ENCODE results near the gene SSR4.

The SSR4 gene

GRCh38 chrX:153769865-153770600 lies 24.4 kb upstream of the SSR4 start:
- no peak for DNase-seq

GRCh38 chrX:153770601-153771414 lies 23.7 kb upstream of the SSR4 start:
- no peak for DNase-seq

- no peak for DNase-seq
Measured at GRCh38 chrX:153771415-153772315, 22.8 kb upstream of the SSR4 start.

GRCh38 chrX:153772316-153773217 lies 21.9 kb upstream of the SSR4 start:
- no peak for DNase-seq

GRCh38 chrX:153773218-153773611 lies 21.3 kb upstream of the SSR4 start:
- DNase-seq: no peak

- DNase-seq: no peak
Measured at GRCh38 chrX:153773741-153774575, 20.5 kb upstream of the SSR4 start.

GRCh38 chrX:153774576-153775292 lies 19.7 kb upstream of the SSR4 start:
- no peak for DNase-seq

- no peak for DNase-seq
Measured at GRCh38 chrX:153775293-153776119, 19.0 kb upstream of the SSR4 start.

- no peak for DNase-seq
Measured at GRCh38 chrX:153776120-153776599, 18.3 kb upstream of the SSR4 start.

- DNase-seq: no peak
Measured at GRCh38 chrX:153776611-153777045, 17.8 kb upstream of the SSR4 start.

GRCh38 chrX:153777261-153778090 lies 17.0 kb upstream of the SSR4 start:
- no peak for DNase-seq

- no peak for DNase-seq
Measured at GRCh38 chrX:153778181-153778580, 16.3 kb upstream of the SSR4 start.

GRCh38 chrX:153778684-153779101 lies 15.8 kb upstream of the SSR4 start:
- no peak for DNase-seq

- peak in 1 of 2 donors; percentile 43 for DNase-seq
Measured at GRCh38 chrX:153779891-153780677, 14.4 kb upstream of the SSR4 start.

- DNase-seq: no peak
Measured at GRCh38 chrX:153780678-153781427, 13.6 kb upstream of the SSR4 start, which contains the start of gene SRPK3. Gene SRPK3, plus strand, starts transcription at chrX:153781041. Its CDS starts 46 bp downstream, at chrX:153781087.

- DNase-seq: no peak
Measured at GRCh38 chrX:153781428-153782047, 12.9 kb upstream of the SSR4 start.
